Breast epithelium (tissue), 4 donors: Measurements from ENCODE around the gene PPP1R27. TPM values are rescaled to one million over a fixed set of nuclear protein-coding genes. Genes with fewer than 3 reads are reported as not detected.
A peak's percentile ranks its signal among the peaks of the same experiment; 100 is the strongest.

ENCODE experiments used
- DNase-seq, 2 donors: peaks; one replicate each; pipeline ENCODE4 v3.0.0-alpha.2; 2019; ENCODE audit warnings: low spot score in 2 of 2
- H3K27ac ChIP-seq, 2 donors: fragments of 200-600 bp; sonication (generic) in 1 of 2; one replicate each; pipeline ENCODE4 v1.5.1; 2016 to 2019; ENCODE audit warnings: mild to moderate bottlenecking in 1 of 2
- H3K27me3 ChIP-seq, 2 donors: fragments of 200-600 bp; sonication (generic) in 1 of 2; one replicate each; pipeline versions ENCODE4 v1.5.1 to v1.6.0; 2017 to 2019; ENCODE audit warnings: control low read depth in 1 of 2, mild to moderate bottlenecking in 1 of 2
- H3K36me3 ChIP-seq: fragments of 200-600 bp; one replicate; pipeline ENCODE4 v1.5.1; 2019
- H3K4me1 ChIP-seq, 2 donors: fragments of 200-600 bp; sonication (generic); one replicate each; pipeline ENCODE4 v1.5.1; 2016 to 2019; ENCODE audit warnings: control low read depth in 1 of 2
- H3K4me3 ChIP-seq, 3 donors: fragments of 200-600 bp; sonication (generic); 1 replicate in 2 of 3; 2 replicates in 1 of 3; pipeline ENCODE4 v1.5.1; 2016 to 2019; ENCODE audit warnings: mild to moderate bottlenecking in 3 of 3, moderate library complexity in 2 of 3
- H3K9me3 ChIP-seq, 2 donors: fragments of 200-600 bp; sonication (generic) in 1 of 2; one replicate each; pipeline ENCODE4 v1.5.1; 2016 to 2019; ENCODE audit warnings: control low read depth in 1 of 2
- POLR2A ChIP-seq: fragments of 450-650 bp; IDR thresholded peaks from one replicate; pipeline ENCODE4 v1.6.1; 2016; ENCODE audit warnings: antibody characterized with exemption, mild to moderate bottlenecking, moderate library complexity
- POLR2AphosphoS5 ChIP-seq, 3 donors: sonication (generic); formaldehyde crosslinking; IDR thresholded peaks; one replicate each; pipeline ENCODE4 v1.6.1; 2017; ENCODE audit warnings: antibody characterized with exemption in 3 of 3
- intact Hi-C: fragments of 100-400 bp; cut with DNase I; formaldehyde crosslinking; loops from one replicate; pipeline ENCODE4 v1.15.1; 2023; ENCODE audit warnings: low total_unique reads
- total RNA-seq, 3 donors: library from RNA; depleted of rRNA; stranded (reverse); fragments of >200 nt; gene quantifications; one replicate each; pipeline ENCODE4 v1.1.0, GENCODE V29; 2016
- TF ChIP-seq, protein P1 (sequence below), 3 donors: fragments of 450-650 bp; IDR thresholded peaks; one replicate each; pipeline ENCODE4 v1.5.1; 2016 to 2017; ENCODE audit warnings: antibody characterized with exemption in 3 of 3, mild to moderate bottlenecking in 3 of 3, moderate library complexity in 3 of 3

Gene PPP1R27
- total RNA-seq, 3 donors from 2014 or later = not detected

DNA sequence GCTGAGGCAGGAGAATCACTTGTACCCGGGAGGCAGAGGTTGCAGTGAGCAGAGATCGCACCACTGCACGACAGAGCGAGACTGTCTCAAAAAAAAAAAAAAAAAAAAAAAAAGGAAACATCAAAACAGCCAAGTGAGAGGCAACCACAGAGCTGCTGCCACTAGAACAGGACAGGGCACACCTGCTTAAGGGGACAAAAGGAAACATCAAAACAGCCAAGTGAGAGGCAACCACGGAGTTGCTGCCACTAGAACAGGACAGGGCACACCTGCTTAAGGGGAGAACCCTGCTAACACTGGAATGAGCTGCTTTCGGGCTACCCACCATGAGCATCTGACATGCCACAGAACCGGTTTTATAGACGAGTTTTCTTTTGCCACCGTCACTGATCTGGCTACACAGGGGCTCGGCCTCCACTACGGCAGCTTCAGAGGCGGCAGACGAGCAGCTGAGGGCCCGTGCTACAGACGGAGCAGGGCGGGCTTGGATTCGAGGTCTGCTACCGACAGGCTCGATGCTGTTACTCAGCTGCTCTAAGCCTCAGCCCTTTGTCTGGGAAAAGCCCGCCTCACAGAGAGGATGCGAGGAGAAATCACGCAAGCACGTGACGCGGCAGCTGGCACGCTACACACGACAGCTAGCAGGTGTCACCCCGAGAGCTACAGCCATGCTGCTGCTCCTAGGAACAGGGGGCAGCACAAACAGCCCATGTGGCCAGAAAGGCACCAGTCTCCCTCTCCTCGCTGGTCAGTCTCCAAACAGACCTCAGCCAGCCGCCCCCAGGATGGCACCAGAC lies 23.5 kb upstream of the PPP1R27 start:
- no peaks in the 10 kb centered on the region for H3K36me3 ChIP-seq
- no peak for DNase-seq
- H3K4me3 ChIP-seq = peak overlapping the region; percentile 93 to 100 (median 96)
- intact Hi-C loops = no loop called here
- no peaks in the 10 kb centered on the region for H3K9me3 ChIP-seq
- peak overlapping the region; percentile 96 to 98 for H3K27ac ChIP-seq
- H3K27me3 ChIP-seq = no peaks in the 10 kb centered on the region
- TF ChIP-seq POLR2AphosphoS5 (IDR thresholded peaks at IDR 0.05) (no peak), POLR2A (no peak)
- TF ChIP-seq, protein P1, sequence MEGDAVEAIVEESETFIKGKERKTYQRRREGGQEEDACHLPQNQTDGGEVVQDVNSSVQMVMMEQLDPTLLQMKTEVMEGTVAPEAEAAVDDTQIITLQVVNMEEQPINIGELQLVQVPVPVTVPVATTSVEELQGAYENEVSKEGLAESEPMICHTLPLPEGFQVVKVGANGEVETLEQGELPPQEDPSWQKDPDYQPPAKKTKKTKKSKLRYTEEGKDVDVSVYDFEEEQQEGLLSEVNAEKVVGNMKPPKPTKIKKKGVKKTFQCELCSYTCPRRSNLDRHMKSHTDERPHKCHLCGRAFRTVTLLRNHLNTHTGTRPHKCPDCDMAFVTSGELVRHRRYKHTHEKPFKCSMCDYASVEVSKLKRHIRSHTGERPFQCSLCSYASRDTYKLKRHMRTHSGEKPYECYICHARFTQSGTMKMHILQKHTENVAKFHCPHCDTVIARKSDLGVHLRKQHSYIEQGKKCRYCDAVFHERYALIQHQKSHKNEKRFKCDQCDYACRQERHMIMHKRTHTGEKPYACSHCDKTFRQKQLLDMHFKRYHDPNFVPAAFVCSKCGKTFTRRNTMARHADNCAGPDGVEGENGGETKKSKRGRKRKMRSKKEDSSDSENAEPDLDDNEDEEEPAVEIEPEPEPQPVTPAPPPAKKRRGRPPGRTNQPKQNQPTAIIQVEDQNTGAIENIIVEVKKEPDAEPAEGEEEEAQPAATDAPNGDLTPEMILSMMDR (IDR thresholded peaks at IDR 0.05) = no peak
- H3K4me1 ChIP-seq = peaks cover 10 to 15% of the 10 kb centered on the region in 2 donors

GRCh38 chr17:81854974-81855774 lies 20.3 kb upstream of the PPP1R27 start:
- intact Hi-C loops = no loop called here
- Histone ChIP-seq H3K27me3 (no peaks in the 10 kb centered on the region), H3K4me3 (no peak overlapping the region), H3K9me3 (no peaks in the 10 kb centered on the region), H3K36me3 (no peaks in the 10 kb centered on the region), H3K4me1 (peaks cover 10 to 15% of the 10 kb centered on the region in 2 donors), H3K27ac (peak overlapping the region; percentile 33 to 58)
- DNase-seq = peak in 1 of 2 donors; percentile 90
- TF ChIP-seq POLR2A = no peak
- TF ChIP-seq, protein P1 (IDR thresholded peaks at IDR 0.05) = peak in 1 of 3 donors; percentile 52
- peak in 1 of 3 donors; percentile 35 for TF ChIP-seq POLR2AphosphoS5 (IDR thresholded peaks at IDR 0.05)

- H3K27ac ChIP-seq = no peak overlapping the region
- no peaks in the 10 kb centered on the region for H3K4me1 ChIP-seq
- H3K4me3 ChIP-seq = no peak overlapping the region
- TF ChIP-seq, protein P1 (IDR thresholded peaks at IDR 0.05) = no peak
- TF ChIP-seq POLR2AphosphoS5 (IDR thresholded peaks at IDR 0.05) (no peak), POLR2A (no peak)
- no peaks in the 10 kb centered on the region for H3K27me3 ChIP-seq
- intact Hi-C loops = no loop called here
- H3K36me3 ChIP-seq = no peaks in the 10 kb centered on the region
- H3K9me3 ChIP-seq = no peaks in the 10 kb centered on the region
- DNase-seq = no peak
Measured at GRCh38 chr17:81852237-81852636, 17.4 kb upstream of the PPP1R27 start.

DNA sequence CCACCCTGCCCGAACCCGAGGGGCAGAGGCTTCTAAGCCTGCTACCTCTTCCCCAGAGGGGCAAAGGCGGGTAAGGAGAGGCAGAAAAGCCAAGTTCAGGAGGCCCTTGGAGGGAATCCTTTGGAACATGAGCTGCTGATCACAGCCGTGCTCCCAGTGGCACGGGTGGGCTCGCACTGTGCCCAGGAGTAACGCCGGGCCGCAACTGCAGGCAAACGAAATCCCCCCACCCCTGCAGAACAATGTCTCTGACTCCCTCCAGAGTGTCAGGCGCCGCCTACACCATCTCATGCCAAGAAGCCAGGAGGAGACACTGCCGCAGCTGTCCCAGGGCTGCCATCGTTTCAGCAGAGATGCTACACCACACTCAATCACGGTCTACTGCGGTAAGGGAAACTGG lies 16.6 kb upstream of the PPP1R27 start:
- no peak overlapping the region for H3K4me3 ChIP-seq
- no peak for DNase-seq
- H3K36me3 ChIP-seq = peaks cover 5% of the 10 kb centered on the region
- no peaks in the 10 kb centered on the region for H3K4me1 ChIP-seq
- H3K9me3 ChIP-seq = no peaks in the 10 kb centered on the region
- H3K27me3 ChIP-seq = no peaks in the 10 kb centered on the region
- TF ChIP-seq, protein P1 (IDR thresholded peaks at IDR 0.05) = no peak
- TF ChIP-seq POLR2A = no peak
- no peak for TF ChIP-seq POLR2AphosphoS5 (IDR thresholded peaks at IDR 0.05)
- intact Hi-C loops = no loop called here
- H3K27ac ChIP-seq = no peak overlapping the region

DNA sequence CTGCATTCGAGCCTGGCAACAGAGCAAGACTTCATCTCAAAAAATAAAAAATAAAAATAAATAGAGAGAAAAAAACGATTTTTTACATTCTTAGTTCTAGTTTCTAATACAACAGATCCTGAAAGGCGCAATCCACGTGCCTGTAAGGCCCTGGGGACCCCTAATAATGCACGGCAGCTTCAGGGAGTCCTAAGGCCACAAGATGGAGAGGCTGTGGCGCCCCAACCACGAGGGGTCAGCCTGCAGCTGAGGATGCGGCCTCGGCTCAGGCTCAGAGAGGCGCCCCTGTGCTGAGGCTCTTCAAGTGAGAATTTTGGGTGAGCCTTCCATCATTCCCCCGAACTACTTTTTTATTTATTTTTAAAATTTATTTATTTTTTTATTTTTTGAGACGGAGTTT lies 14.6 kb upstream of the PPP1R27 start:
- no peaks in the 10 kb centered on the region for H3K4me1 ChIP-seq
- intact Hi-C loops = no loop called here
- H3K27me3 ChIP-seq = no peaks in the 10 kb centered on the region
- no peak overlapping the region for H3K4me3 ChIP-seq
- no peak overlapping the region for H3K27ac ChIP-seq
- no peaks in the 10 kb centered on the region for H3K9me3 ChIP-seq
- DNase-seq = no peak
- H3K36me3 ChIP-seq = peaks cover 5% of the 10 kb centered on the region
- TF ChIP-seq POLR2AphosphoS5 (IDR thresholded peaks at IDR 0.05) (no peak), POLR2A (no peak)
- TF ChIP-seq, protein P1 (IDR thresholded peaks at IDR 0.05) = no peak
